BLaER1 treated with 17β-estradiol and CSF1 and Interleukin-3, amounts not matched to agents 10 nM and 100 nM (cell line): ENCODE results near the gene AK5.

Experiments
- H3K27ac ChIP-seq, 11 experiments: shearing (Covaris generic); formaldehyde crosslinking; 2 replicates each; pipeline ENCODE4 v1.8.1; 2022
- H3K27me3 ChIP-seq, 11 experiments: shearing (Covaris generic); formaldehyde crosslinking; 2 replicates each; pipeline ENCODE4 v1.8.1; 2022
- H3K36me3 ChIP-seq, 11 experiments: shearing (Covaris generic); formaldehyde crosslinking; 2 replicates each; pipeline ENCODE4 v1.8.1; 2022
- H3K4me1 ChIP-seq, 10 experiments: shearing (Covaris generic); formaldehyde crosslinking; 2 replicates each; pipeline ENCODE4 v1.8.1; 2022
- H3K4me2 ChIP-seq, 11 experiments: shearing (Covaris generic); formaldehyde crosslinking; 2 replicates each; pipeline ENCODE4 v1.8.1; 2022
- H3K4me3 ChIP-seq, 10 experiments: shearing (Covaris generic); formaldehyde crosslinking; 2 replicates each; pipeline ENCODE4 v1.8.1; 2022
- H3K9ac ChIP-seq, 11 experiments: shearing (Covaris generic); formaldehyde crosslinking; 2 replicates each; pipeline ENCODE4 v1.8.1; 2022
- H3K9me3 ChIP-seq, 11 experiments: shearing (Covaris generic); formaldehyde crosslinking; replicated peaks in 1 of 11; 2 replicates each; pipeline ENCODE4 v1.8.1; 2022
- H4K20me1 ChIP-seq, 11 experiments: shearing (Covaris generic); formaldehyde crosslinking; 2 replicates each; pipeline ENCODE4 v1.8.1; 2022
- Cebpa-rat ChIP-seq, 11 experiments: shearing (Covaris generic); IDR thresholded peaks; 2 replicates each; pipeline ENCODE4 v1.8.1; 2022

The AK5 gene

DNA sequence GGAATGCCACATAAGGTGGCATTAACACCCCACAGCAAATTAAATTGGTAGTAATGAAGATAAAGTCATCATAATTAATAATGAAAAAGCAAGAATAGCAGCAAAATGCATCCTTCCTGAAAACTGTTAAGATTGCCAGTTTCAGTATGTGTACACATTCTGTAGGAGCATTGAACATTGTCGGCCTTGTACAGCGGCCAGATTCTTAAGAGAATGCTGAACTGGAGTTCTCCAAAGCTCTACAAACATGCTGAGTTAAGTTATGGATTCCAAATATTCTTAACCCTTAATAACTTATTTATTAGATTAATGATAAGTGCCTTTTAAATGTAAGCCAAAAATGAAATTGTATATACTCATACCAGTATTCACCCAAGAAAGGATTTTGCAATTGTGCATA is 189.9 kb downstream of the AK5 start:
- Histone ChIP-seq H3K9ac (no peak overlapping the region), H3K27ac (no peak overlapping the region)

DNA sequence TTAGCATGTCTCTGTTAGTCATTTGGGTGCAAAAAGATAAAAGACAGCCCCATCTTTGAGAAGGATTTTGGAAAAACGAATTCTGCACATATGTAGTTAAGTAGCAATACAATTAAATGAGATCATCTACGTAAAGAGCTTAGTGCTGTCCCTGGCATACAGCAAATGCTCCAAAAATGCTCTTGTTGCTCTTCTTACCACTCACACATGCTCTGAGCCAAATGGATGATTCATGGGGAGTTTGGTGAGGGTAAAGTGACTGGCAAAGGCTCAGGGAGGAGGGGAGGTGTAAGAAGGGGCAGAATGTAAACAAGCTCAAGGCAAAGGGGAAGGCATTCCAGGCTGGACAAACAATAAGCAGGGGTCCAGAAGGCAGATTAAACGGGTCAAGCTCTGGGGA is 191.9 kb downstream of the AK5 start:
- Histone ChIP-seq H3K9ac (no peak overlapping the region), H4K20me1 (no peaks in the 10 kb centered on the region), H3K27ac (no peak overlapping the region), H3K9me3 (peaks cover 0 to 10% (median 0%) of the 10 kb centered on the region in 11 experiments; a peak in 3 of 22 replicates), H3K4me3 (no peak overlapping the region), H3K27me3 (no peaks in the 10 kb centered on the region), H3K36me3 (no peaks in the 10 kb centered on the region), H3K4me2 (no peak overlapping the region), H3K4me1 (peaks cover 0 to 18% (median 2%) of the 10 kb centered on the region in 10 experiments; a peak in 2 of 20 replicates)
- TF ChIP-seq Cebpa-rat (IDR thresholded peaks at IDR 0.05), result no peak

More for the DNA sequence above, 189.9 kb downstream of the AK5 start:
- Histone ChIP-seq H3K4me3 (no peak overlapping the region), H4K20me1 (no peaks in the 10 kb centered on the region), H3K36me3 (no peaks in the 10 kb centered on the region), H3K9me3 (peaks cover 0 to 6% (median 0%) of the 10 kb centered on the region in 11 experiments; a peak in 3 of 22 replicates), H3K4me2 (no peak overlapping the region), H3K4me1 (peaks cover 0 to 12% (median 2%) of the 10 kb centered on the region in 10 experiments; a peak in 2 of 20 replicates), H3K27me3 (no peaks in the 10 kb centered on the region)
- TF ChIP-seq Cebpa-rat (IDR thresholded peaks at IDR 0.05), result no peak

DNA sequence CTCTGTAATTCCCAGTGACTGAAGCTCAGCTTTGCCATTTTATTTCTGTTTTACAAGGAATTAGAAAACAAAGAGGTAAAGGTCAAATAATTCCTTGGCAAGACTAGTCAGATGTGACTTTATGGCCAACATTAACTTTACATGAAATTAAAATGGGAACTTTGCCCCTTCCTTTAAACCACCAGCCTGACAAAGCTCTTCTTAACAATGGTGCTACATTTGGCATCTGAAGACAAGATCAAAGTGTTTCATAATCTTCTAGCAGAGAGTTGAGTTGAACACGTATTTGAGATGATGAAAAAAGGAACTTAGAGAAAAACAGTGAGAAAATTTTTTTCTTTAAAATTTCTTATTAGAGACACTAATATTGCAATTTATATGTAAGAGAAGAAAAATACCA is 193.8 kb downstream of the AK5 start:
- Histone ChIP-seq H3K27ac (no peak overlapping the region), H3K36me3 (no peaks in the 10 kb centered on the region), H4K20me1 (no peaks in the 10 kb centered on the region), H3K27me3 (no peaks in the 10 kb centered on the region), H3K4me3 (no peak overlapping the region), H3K9ac (no peak overlapping the region), H3K4me1 (peaks cover 0 to 18% (median 2%) of the 10 kb centered on the region in 10 experiments; a peak in 2 of 20 replicates), H3K9me3 (peaks cover 0 to 10% (median 0%) of the 10 kb centered on the region in 11 experiments; a peak in 3 of 22 replicates), H3K4me2 (peak overlapping the region in 1 of 11 experiments; percentile 16; a peak in 1 of 22 replicates)
- no peak for TF ChIP-seq Cebpa-rat (IDR thresholded peaks at IDR 0.05)

DNA sequence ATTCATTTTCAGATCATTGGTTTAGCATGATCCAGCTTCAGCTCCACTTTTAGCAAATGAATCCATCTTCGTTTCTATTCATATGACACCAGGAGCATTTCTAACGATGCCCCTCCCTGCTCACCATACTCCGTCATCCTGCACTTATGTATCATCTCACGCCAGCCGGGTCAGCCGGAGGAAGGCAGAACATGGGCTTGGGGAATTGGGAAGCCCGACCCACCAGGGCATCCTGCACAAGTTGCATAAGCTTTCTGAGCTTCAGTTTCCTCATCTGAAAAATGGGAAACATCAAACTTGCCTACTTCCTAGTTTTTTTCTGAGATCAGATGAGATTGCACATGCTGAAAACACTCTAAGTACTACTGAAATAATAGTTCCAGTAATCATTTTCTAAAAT is 194.7 kb downstream of the AK5 start:
- H3K9ac ChIP-seq, result no peak overlapping the region
- no peak overlapping the region for H3K4me3 ChIP-seq
- H3K4me2 ChIP-seq, result peak overlapping the region in 1 of 11 experiments; percentile 27; a peak in 1 of 22 replicates
- H3K36me3 ChIP-seq, result no peaks in the 10 kb centered on the region
- H4K20me1 ChIP-seq, result no peaks in the 10 kb centered on the region
- H3K9me3 ChIP-seq, result peaks cover 0 to 10% (median 0%) of the 10 kb centered on the region in 11 experiments; a peak in 3 of 22 replicates
- no peak for TF ChIP-seq Cebpa-rat (IDR thresholded peaks at IDR 0.05)
- H3K27me3 ChIP-seq, result no peaks in the 10 kb centered on the region
- H3K27ac ChIP-seq, result no peak overlapping the region
- peaks cover 0 to 18% (median 2%) of the 10 kb centered on the region in 10 experiments; a peak in 2 of 20 replicates for H3K4me1 ChIP-seq

DNA sequence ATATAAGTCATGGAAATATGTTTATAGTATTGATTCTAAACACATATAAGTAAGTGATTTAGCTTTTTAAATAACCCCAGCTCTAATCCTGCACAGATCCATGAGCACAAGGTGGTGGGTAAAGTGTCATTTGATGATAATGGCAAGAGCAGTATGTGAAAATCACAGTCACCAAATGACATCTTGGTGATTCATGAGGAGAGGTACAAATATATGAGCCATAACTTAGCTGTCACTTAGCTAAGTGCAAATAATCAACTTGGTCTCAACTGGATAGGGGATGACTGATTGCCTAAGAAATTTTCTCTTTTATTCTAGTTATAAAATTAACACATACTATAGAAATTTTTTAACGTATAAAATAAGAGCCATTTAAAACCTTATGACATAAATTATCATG is 202.5 kb downstream of the AK5 start:
- Histone ChIP-seq H3K4me2 (no peak overlapping the region), H3K4me1 (no peaks in the 10 kb centered on the region), H3K4me3 (no peak overlapping the region), H4K20me1 (no peaks in the 10 kb centered on the region), H3K27ac (no peak overlapping the region), H3K36me3 (no peaks in the 10 kb centered on the region), H3K27me3 (no peaks in the 10 kb centered on the region), H3K9ac (no peak overlapping the region), H3K9me3 (no peaks in the 10 kb centered on the region)
- no peak for TF ChIP-seq Cebpa-rat (IDR thresholded peaks at IDR 0.05)

DNA sequence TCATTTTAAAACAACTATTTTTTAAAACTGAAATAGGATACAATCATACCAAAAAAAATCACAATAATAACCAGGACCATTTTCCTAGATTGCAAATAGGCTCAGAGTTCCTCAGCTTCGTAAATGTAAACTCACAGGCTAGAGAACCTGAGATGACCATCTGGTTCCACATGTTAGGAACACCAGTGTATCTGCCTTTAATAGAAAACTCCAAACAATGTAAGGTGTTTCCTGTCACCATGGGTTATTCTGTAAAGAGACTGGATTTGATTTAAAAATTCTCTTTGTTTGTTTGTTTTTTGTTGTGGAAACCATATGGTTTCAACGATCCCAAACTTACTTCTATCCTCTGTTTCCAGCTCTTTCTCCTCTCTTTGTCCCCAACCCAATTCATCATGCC is 203.1 kb downstream of the AK5 start:
- no peak overlapping the region for H3K4me3 ChIP-seq
- H3K27ac ChIP-seq, result no peak overlapping the region
- no peaks in the 10 kb centered on the region for H3K36me3 ChIP-seq
- H3K4me1 ChIP-seq, result no peaks in the 10 kb centered on the region
- no peaks in the 10 kb centered on the region for H3K27me3 ChIP-seq
- no peaks in the 10 kb centered on the region for H3K9me3 ChIP-seq
- no peak for TF ChIP-seq Cebpa-rat (IDR thresholded peaks at IDR 0.05)
- no peaks in the 10 kb centered on the region for H4K20me1 ChIP-seq
- H3K4me2 ChIP-seq, result no peak overlapping the region
- no peak overlapping the region for H3K9ac ChIP-seq

DNA sequence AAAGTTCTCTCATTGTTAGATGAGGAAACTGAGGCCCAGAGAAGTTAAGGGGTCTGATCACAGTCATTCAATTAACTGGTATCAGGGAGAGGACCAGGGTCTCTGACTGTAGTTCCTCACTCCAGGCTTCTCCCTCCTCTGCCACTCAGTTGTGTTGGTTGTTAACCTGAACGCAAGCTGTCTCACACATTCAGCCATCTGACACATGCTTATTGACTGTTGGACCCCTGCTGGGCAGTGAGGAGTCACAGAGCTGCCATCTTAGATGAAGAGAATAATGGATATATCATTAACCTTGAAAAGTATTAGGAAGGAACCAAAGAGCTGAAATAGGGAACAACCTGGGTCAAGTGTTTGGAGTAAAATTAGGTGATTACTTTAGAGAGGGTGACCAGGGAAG is 205.8 kb downstream of the AK5 start:
- no peaks in the 10 kb centered on the region for H4K20me1 ChIP-seq
- H3K27ac ChIP-seq, result no peak overlapping the region
- H3K36me3 ChIP-seq, result no peaks in the 10 kb centered on the region
- no peak for TF ChIP-seq Cebpa-rat (IDR thresholded peaks at IDR 0.05)
- no peak overlapping the region for H3K9ac ChIP-seq
- no peaks in the 10 kb centered on the region for H3K27me3 ChIP-seq
- no peaks in the 10 kb centered on the region for H3K4me1 ChIP-seq
- no peak overlapping the region for H3K4me3 ChIP-seq
- H3K9me3 ChIP-seq, result no peaks in the 10 kb centered on the region
- no peak overlapping the region for H3K4me2 ChIP-seq

DNA sequence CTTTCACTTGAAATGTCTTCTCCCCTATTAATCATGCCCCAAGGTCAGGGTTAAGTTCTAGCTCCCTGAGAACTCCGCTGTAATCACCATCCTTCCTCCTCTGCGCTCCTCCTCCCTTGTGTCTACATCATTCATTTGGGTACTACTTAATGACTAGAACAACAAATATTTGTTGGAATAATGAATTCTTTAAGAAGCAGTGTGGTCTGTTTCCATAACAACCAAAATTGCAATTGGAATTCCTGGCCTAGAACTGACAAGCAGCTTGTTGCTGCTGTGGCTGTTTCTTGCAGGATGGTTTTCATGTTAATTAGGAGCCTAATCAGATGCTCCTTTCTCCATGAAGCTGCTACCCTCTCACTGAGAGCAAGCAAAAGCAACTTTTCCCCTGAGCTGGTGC is 208.1 kb downstream of the AK5 start:
- Histone ChIP-seq H4K20me1 (no peaks in the 10 kb centered on the region), H3K9me3 (peaks cover 0 to 6% (median 0%) of the 10 kb centered on the region in 11 experiments; a peak in 1 of 22 replicates), H3K4me1 (no peaks in the 10 kb centered on the region), H3K36me3 (no peaks in the 10 kb centered on the region), H3K27ac (no peak overlapping the region), H3K4me2 (no peak overlapping the region), H3K9ac (no peak overlapping the region), H3K4me3 (no peak overlapping the region), H3K27me3 (no peaks in the 10 kb centered on the region)
- no peak for TF ChIP-seq Cebpa-rat (IDR thresholded peaks at IDR 0.05)

DNA sequence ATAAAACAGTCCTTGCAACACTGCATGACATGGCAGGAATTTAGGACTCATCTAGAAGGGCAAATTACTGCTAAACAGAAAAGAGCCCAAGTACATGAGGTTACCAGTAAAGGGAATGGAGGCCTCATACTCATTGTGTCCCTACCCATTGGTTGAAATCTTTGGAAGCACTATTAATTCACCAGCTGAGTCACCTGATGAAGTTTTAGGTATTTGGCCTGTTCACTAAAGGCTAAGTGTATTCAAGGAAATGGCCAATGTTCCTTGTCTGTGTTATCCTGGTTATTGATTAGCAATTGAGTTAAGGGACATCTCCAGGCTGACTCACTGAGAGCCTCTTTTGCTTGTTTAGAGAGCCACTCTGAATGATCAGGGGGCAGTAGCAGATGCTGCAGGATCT is 212.2 kb downstream of the AK5 start:
- H3K4me2 ChIP-seq, result no peak overlapping the region
- H3K9ac ChIP-seq, result no peak overlapping the region
- no peaks in the 10 kb centered on the region for H3K36me3 ChIP-seq
- no peak overlapping the region for H3K4me3 ChIP-seq
- TF ChIP-seq Cebpa-rat (IDR thresholded peaks at IDR 0.05), result no peak
- peaks cover 0 to 24% (median 13%) of the 10 kb centered on the region in 10 experiments; a peak in 13 of 20 replicates for H3K4me1 ChIP-seq
- peaks cover 0 to 8% (median 0%) of the 10 kb centered on the region in 11 experiments; a peak in 1 of 22 replicates for H3K27me3 ChIP-seq
- peaks cover 12 to 26% (median 17%) of the 10 kb centered on the region in 11 experiments; a peak in 21 of 22 replicates for H3K9me3 ChIP-seq
- no peak overlapping the region for H3K27ac ChIP-seq
- H4K20me1 ChIP-seq, result no peaks in the 10 kb centered on the region

DNA sequence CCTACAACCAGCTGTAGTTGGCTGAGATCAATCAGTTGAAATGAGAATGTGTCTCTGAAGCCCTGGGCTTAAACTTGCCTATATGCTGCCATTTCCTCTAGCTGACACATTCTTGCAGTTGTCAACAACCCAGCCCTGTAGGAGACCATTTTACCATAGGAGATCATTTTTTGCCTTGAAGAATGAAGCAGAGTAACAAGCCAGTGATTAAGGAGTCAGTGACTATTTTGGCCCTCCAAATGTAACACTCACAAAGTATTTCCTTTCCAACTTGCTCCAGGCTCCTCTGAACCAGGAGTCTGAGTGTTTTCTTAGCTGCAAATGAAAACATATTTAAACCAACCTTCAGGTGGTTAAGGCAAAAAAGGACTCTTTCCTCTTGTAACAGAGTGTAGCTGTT is 217.1 kb downstream of the AK5 start:
- Histone ChIP-seq H3K27me3 (peaks cover 0 to 8% (median 0%) of the 10 kb centered on the region in 11 experiments; a peak in 1 of 22 replicates), H3K9me3 (peaks cover 12 to 26% (median 18%) of the 10 kb centered on the region in 11 experiments; a peak in 21 of 22 replicates), H3K4me1 (peaks cover 0 to 30% (median 16%) of the 10 kb centered on the region in 10 experiments; a peak in 13 of 20 replicates), H3K4me2 (peak overlapping the region in 7 of 11 experiments; percentile 2 to 52 (median 19); a peak in 9 of 22 replicates), H3K27ac (no peak overlapping the region), H4K20me1 (no peaks in the 10 kb centered on the region), H3K9ac (no peak overlapping the region), H3K36me3 (no peaks in the 10 kb centered on the region), H3K4me3 (no peak overlapping the region)
- no peak for TF ChIP-seq Cebpa-rat (IDR thresholded peaks at IDR 0.05)
